GM19239 (cell line): Measurements from ENCODE around the gene DAB1.
"Not testable (repeated sequence)": the region's sequence is repeated elsewhere in the genome, so short reads cannot be mapped to it uniquely, and the experiment has no call there.

Experiments
- DNase-seq: peaks from one replicate; pipeline ENCODE4 v3.0.0; 2011; ENCODE audit warnings: low spot score; ENCODE audit not compliant: insufficient read length
- FAIRE-seq: peaks from 2 replicates; lab custom pipeline; 2011; peaks lifted over from hg19 to GRCh38; lab: Jason Lieb, UNC

Gene DAB1

DNA sequence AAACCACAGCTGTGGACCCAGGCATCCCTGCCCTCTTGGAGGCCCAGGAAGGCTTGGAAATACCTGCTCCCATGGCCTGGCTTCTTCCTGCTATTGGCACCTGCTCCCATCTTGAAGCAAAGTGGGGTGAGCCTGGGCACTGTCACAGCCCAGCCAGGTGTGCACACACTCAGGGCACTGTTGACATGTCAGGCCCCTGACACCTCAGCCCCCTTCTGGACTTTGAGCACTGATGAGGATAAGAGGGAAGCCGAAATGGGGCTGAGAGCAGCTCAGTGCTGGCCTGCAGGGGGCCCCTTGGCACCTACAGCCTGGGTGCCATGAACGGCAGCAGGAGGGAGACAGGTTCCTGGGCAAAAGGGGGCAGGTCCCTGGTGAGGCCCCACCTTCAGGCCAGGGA lies 55.9 kb downstream of the DAB1 start:
- DNase-seq (no peak), FAIRE-seq (no peak)

DNA sequence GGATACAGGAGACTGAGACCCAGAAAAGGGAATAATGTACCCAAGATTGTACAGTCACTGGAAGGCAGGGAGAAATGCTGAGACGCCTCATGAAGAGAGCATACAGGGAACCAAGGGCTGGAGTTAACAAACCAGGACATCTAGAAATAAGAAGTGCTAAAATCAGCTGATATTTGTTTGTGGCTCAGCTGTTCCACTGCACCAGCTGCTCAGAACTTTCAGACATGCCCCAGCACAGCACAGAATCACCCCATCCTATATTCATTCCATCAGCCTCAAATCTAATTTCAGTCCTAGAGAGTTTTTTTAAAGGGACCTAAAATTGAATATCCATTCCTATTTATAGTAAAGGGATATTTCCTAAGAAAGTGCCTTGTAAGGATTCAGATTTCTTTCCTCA lies 60.2 kb downstream of the DAB1 start:
- FAIRE-seq, result no peak
- no peak for DNase-seq

DNA sequence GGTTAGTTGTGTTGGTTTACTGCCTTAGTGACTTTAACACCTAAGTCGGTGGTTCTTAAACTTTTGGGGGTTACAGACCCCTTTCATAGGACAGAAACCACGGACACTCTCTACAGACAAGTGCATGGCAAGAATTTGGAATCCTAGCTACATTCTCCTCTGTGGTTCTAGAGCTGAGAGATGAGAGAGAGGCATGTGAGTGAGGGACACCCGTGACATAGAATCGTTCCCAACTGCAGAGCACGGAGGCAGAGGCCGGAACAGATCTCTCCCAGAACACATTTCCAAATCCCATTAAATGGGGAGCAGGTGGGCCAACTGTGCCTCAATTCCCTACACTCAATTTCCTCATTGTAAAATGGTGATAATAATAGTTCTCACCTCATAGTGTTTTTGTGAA lies 60.7 kb downstream of the DAB1 start:
- DNase-seq (no peak), FAIRE-seq (no peak)

DNA sequence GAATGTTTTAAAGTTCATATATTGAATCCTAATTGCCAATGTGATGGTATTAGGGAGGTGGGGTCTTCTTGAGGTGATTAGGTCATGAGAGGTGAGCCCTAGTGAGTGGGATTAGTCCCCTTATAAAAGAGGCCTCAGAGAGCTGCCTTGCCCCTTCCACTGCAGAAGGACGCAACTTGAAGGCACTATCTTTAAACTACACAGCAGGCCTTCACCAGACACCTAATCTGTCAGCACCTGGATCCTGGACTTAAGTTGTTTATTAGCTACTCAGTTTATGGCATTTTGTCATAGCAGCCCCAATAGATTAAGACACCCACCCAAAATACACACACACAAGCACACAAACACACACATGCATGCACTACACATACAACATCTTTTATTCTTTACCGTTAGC lies 61.4 kb downstream of the DAB1 start:
- no peak for DNase-seq
- no peak for FAIRE-seq

- DNase-seq (no peak), FAIRE-seq (no peak)
Observed at GRCh38 chr1:57361516-57361915, 62.3 kb downstream of the DAB1 start.

- DNase-seq (no peak), FAIRE-seq (no peak)
Observed at GRCh38 chr1:57360846-57361407, 62.9 kb downstream of the DAB1 start.

DNA sequence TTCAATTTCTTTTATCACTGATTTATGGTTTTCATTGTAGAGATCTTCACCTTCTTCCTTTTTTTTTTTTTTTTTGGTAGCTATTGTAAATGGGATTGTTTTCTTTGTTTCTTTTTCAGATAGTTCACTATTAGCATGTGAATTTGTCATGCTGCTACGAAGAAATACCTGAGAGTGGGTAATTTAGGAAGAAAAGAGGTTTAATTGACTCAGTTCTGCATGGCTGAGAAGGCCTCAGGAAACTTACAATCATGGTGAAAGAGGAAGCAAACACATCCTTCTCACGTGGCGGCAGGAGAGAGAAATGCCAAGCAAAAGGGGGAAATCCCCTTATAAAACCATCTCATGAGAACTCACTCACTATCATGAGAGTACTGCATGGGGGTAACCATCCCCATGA lies 66.4 kb downstream of the DAB1 start:
- DNase-seq, result no peak
- no peak for FAIRE-seq

DNA sequence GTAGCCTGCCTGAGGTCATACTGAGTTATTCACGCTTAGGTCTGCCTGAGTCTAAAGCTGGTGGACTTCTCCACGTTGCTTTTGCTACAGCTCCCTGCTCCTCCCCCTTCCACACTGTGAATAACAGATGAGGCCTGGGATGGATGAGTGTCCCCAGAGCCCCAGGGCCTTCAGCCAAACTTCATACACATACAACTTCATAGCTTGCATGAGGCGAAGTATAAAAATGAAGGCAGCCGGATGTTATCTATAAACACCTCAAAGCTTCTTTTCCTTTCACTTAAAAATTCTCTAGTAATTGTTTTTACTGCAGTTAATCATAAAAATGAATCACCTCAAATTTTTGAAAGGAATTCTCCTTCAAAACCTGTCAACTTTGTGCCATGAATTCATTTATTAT lies 70.2 kb downstream of the DAB1 start:
- FAIRE-seq, result no peak
- no peak for DNase-seq

DNA sequence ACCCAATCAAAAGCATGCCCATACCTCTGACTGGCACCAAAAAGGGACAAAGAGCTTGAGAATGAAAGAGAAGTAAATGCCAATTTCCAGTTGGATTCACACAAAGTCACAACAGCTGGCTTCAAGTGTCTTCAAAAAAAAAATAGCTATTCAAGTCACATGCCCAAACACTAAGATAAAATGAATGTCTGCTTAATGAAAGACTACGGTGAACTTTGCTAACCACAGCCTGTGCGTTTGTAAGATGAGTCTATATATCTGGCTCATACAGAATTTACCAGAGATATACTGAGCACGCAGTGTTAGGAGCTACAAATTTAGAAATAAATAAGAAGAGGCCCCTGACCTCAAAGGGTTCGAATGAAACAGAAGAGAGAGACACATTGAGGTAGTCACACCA lies 73.2 kb downstream of the DAB1 start:
- FAIRE-seq (no peak), DNase-seq (no peak)

DNA sequence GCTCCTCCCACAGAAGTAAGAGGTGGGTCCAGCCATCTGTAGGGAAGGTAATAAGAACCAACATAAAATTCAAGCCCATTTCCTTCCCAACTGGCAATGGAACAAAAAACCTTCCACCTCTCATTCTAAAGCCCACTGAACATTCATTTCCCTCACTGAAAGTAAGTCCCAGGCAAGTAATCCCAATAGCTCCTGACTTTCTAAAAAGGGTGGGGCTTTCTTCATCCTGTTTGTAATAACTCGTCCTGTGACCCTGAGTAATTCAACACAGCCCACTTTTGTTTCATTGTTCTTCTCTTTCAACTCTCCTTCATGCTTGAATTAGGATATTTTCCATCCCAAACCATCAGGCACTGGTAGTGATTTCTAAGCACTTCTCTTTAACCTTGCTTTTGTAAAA lies 74.9 kb downstream of the DAB1 start:
- no peak for DNase-seq
- FAIRE-seq, result no peak

- no peak for DNase-seq
- no peak for FAIRE-seq
Observed at GRCh38 chr1:57345916-57346315, 77.9 kb downstream of the DAB1 start.

DNA sequence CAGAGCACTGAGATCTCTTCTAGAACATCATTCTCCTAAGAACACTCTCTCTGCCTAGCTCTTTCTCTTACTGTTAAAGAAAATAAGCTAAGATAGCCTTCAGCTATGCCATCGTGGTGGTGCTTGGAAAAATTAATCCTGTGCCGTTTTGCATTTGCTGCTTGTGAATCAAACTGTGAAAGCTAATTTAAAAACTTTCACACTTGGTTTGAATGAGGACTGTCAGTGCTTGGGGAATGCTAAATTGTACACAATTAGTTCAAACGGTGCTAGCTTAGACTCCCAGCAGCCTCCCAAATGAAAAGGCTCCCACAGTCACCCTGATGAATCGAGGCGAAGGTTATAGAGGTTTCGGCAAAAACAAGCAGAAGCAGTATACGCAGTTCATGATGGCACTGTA lies 79.6 kb downstream of the DAB1 start:
- no peak for DNase-seq
- FAIRE-seq, result no peak

GRCh38 chr1:57343298-57343915 lies 80.5 kb downstream of the DAB1 start:
- not testable (repeated sequence) for DNase-seq, FAIRE-seq

GRCh38 chr1:57341721-57342120 lies 82.1 kb downstream of the DAB1 start:
- no peak for FAIRE-seq
- DNase-seq, result no peak

DNA sequence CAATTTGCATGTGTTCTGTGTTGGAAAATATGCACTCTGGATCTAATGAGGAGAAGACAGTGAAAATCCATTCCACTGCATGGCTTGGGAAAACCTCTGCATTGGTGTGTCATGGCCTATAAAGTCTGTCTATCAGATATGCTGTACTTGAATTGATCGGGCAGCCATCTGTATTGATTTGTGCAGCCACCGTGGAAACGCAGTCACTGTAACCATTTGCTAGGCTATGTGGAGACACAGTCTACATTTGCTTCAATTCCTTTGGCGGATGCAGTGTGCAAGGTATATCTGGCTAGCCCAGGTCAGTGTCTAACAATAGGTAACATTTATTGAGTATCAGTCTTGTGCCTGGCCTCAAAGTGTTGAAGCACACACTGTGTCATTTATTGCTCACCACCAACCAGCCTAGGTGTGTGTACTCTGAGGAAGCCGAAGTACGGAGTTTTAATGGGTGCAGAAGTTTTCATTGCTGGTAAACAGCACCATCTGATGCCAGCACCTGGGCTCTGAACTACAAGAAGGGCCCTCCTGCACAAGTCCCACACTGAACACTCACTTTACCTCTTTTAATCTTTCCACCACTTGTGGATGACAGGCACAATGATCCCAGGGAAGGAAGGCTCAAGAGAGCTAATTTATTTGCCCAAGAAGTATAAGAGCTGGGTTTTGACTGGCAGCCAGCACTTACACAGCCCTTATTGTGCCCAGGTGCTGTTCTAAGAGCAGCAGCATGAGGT lies 83.4 kb downstream of the DAB1 start:
- no peak for DNase-seq
- FAIRE-seq, result no peak

DNA sequence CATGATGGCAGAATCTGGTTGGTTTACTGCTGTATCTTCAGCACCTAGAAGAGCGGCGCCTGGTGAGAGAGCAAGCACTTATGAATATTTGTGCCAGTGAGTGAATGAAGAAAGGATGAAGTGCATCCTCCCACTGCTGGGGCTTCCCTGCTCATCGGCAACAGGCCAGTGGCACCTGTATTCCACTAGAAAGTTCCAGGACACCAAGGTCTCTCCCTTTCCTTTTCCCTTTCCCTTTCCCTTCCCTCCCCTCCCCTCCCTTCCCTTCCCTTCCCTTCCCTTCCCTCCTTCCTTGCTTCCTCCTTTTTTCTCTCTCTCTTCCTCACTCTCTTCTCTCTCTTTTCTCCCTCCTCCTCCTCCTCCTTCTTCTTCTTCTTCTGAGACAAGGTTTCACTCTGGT lies 86.2 kb downstream of the DAB1 start:
- no peak for DNase-seq
- FAIRE-seq, result no peak

DNA sequence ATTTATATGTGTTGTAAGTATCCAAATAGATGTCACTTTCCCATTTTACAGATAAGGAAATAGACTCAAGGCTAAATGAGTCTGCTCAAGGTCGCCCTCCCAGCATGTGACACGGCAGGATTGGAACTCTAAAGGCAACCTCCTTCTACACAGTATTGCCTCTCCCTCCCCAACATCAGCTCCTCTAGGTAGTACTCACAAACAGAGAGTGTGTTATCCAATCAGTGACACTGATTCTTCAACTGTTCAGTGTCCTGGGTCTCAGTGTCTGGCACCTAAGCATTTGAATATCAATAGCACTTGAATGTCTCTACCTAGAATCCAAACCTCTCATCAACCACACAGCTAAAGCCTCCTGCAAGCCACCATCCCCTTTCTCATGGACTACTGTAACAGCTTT lies 87.1 kb downstream of the DAB1 start:
- DNase-seq (no peak), FAIRE-seq (no peak)

DNA sequence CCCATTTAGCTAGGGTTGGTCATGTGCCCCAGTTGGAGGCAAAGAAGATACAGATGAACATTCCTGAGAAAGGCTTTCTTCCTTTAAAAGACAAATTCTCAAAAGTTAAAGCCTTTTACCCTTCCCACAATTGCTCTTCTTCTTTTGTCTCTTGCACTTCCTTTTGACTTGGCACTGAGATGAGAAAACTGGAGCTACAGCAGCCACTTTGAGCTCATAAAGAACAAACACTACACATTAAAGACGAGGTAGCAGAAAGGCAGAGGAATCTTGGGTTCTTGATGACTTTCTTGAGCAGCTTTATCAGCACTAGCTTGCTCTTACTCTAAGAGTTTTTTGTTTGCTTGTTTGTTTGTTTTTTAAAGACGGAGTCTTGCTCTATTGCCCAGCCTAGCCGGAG lies 92.2 kb downstream of the DAB1 start:
- DNase-seq (no peak), FAIRE-seq (no peak)

- FAIRE-seq (no peak), DNase-seq (no peak)
Observed at GRCh38 chr1:57329937-57330336, 93.9 kb downstream of the DAB1 start.

DNA sequence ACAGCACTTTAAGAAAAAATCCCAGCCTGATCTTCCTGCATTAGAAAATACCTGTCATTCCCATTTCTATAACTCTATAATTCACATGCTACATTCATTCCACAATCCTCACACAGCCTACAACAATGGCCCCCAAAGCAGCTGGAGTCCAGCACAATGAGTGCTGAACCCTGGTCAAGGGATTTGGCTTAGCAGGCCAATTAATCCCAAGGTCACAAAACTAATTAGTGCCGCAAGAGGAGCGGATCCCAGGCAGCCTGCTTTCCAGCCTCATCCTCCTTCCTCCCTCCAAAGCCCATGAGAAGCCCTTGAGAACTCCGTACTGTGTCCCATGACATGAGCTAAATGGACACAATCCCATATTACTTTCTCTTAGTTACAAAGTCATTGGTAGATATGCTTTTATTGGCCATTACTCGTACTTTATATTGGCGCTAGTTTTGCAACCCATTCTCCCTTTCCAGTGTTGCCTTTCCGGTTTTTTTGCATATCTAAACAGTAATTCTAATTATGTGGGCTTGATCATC lies 94.8 kb downstream of the DAB1 start:
- DNase-seq, result no peak
- no peak for FAIRE-seq

GRCh38 chr1:57327946-57328345 lies 95.9 kb downstream of the DAB1 start:
- FAIRE-seq (no peak), DNase-seq (no peak)

- FAIRE-seq, result no peak
- no peak for DNase-seq
Observed at GRCh38 chr1:57327336-57327735, 96.5 kb downstream of the DAB1 start.
